HG03108 (cell line): Measurements from ENCODE around the gene STX7.
A peak's percentile ranks its signal among the peaks of the same experiment; 100 is the strongest.

Experiments used
- ATAC-seq: cut with Tn5 transposase; IDR thresholded peaks from one replicate; pipeline ENCODE4 v1.9.1; 2021; ENCODE audit warnings: moderate library complexity; ENCODE audit not compliant: unreplicated experiment

STX7 gene

GRCh38 chr6:132414322-132414721 lies 98.6 kb downstream of the STX7 start:
- ATAC-seq = no peak

- ATAC-seq = no peak
These were observed 99.5 kb downstream of the STX7 start for GRCh38 chr6:132413499-132413802.

- ATAC-seq = no peak
These were observed 100.0 kb downstream of the STX7 start for GRCh38 chr6:132412656-132413498.

GRCh38 chr6:132411296-132411695 lies 101.6 kb downstream of the STX7 start:
- no peak for ATAC-seq

DNA sequence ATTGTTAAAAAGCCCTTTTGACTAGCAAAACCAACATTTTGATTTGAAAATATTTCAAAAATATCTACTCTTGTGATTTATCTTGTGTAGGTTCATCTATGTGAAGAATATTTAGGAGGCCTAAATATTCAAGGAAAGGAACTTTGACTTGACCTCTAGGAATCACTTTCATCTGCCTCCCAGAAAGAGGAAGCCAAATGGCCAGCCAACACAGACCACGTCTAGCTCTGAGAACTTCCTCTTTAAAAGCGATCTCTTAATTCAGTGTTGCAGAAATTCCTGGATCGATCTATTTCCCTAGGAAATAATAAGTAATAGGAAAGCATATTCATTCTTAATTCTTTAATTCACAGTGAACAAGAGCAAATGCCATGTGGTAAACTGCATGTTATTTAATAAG lies 102.1 kb downstream of the STX7 start:
- no peak for ATAC-seq

- peak; percentile 65 for ATAC-seq
These were observed 107.6 kb downstream of the STX7 start for GRCh38 chr6:132405143-132405915.

- peak; percentile 7 for ATAC-seq
These were observed 108.2 kb downstream of the STX7 start for GRCh38 chr6:132404736-132405135.

DNA sequence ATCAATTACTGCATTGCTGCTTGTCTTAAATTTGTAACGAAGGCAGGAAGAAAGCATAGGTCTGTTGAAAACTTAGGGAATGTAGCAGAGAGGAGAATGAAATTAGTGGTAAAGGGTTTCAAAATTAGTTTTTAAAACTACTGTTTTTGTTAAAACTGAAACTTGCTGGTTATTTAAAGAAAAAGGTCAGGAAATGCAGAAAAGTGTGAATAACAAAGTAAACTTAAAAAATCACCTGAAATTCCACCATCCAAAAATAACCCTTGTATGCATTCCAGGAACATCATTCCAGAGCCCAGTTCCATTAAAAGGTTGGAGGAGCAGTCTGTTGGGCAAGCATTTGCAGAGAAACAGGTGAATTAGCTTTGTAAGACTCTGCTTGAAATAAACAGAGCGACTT lies 108.6 kb downstream of the STX7 start:
- no peak for ATAC-seq

DNA sequence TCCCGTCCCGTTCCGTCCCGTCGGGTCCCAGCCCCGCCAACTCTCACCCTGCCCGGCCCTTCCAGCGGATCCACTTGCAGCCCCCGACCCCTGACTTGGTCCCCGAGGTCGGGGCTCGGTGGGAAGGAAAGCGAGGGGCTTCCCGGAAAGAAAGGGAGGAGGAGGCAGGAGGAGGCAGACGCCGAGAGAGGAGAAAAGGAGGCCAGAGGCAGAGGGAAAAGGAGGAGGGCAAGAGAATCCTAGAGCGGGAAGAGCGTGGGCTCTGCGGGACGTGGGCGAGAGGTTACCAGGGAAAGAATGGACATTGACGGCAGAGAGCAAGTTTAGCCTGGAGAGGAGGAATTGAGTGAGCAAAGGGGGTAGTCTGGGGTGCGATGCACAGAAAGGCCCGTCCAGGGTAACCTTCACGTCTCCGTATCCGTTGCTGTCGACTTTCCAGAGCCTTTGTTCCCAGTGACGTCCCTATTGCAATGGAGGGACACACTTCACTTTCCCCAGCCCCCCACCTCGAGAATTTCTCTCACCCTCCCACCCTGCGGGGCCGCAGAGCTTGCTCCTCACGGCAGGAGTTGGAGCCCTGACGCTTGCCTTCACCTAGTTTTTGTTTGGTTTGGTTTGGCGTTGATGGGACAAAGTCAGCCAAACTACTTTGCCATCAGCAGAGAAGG lies 111.2 kb downstream of the STX7 start:
- no peak for ATAC-seq

- peak; percentile 43 for ATAC-seq
These were observed 111.9 kb downstream of the STX7 start, which contains the start of gene MOXD1 for GRCh38 chr6:132400883-132401617. MOXD1 (minus strand) TSS chr6:132401475; CDS start chr6:132401426, 49 bp downstream.

- ATAC-seq = no peak
These were observed 112.4 kb downstream of the STX7 start for GRCh38 chr6:132400555-132400882.

- ATAC-seq = no peak
These were observed 113.4 kb downstream of the STX7 start for GRCh38 chr6:132399376-132400074.
